ENCODE results near the gene MGAT2.
"Not testable (repeated sequence)": the region's sequence is repeated elsewhere in the genome, so short reads cannot be mapped to it uniquely, and the experiment has no call there.

Gene MGAT2

GRCh38 chr14:49589387-49589786 lies 31.2 kb upstream of the MGAT2 start:
- in situ Hi-C loops (cut with MboI; ENCODE audit: low sequenced_read_pairs), result no loop called here
- H3K4me1 ChIP-seq, result no peaks in the 10 kb centered on the region
- no peaks in the 10 kb centered on the region for H3K27me3 ChIP-seq (ENCODE audit: low read depth)
- no peak overlapping the region for H3K4me3 ChIP-seq
- DNase-seq (ENCODE audit: low spot score in 2 of 2), result no peak
- peaks cover 15% of the 10 kb centered on the region for H3K36me3 ChIP-seq (replicated peaks)
- no peaks in the 10 kb centered on the region for H3K9me3 ChIP-seq

GRCh38 chr14:49593016-49593415 lies 27.6 kb upstream of the MGAT2 start:
- H3K36me3 ChIP-seq (replicated peaks), result no peaks in the 10 kb centered on the region
- H3K9me3 ChIP-seq, result no peaks in the 10 kb centered on the region
- no peak overlapping the region for H3K4me3 ChIP-seq
- DNase-seq (ENCODE audit: low spot score in 2 of 2), result no peak
- no peaks in the 10 kb centered on the region; the same call in 1 of the 2 replicates for H3K4me1 ChIP-seq
- in situ Hi-C loops (cut with MboI; ENCODE audit: low sequenced_read_pairs), result no loop called here
- H3K27me3 ChIP-seq (ENCODE audit: low read depth), result no peaks in the 10 kb centered on the region

GRCh38 chr14:49594347-49595091 lies 26.1 kb upstream of the MGAT2 start:
- in situ Hi-C loops (cut with MboI; ENCODE audit: low sequenced_read_pairs), result no loop called here
- DNase-seq (ENCODE audit: low spot score in 2 of 2), result no peak
- Histone ChIP-seq H3K36me3 (replicated peaks) (no peaks in the 10 kb centered on the region; the same call in 1 of the 2 replicates), H3K9me3 (no peaks in the 10 kb centered on the region), H3K4me3 (no peak overlapping the region), H3K27me3 (ENCODE audit: low read depth) (no peaks in the 10 kb centered on the region), H3K4me1 (no peaks in the 10 kb centered on the region; the same call in 1 of the 2 replicates)

GRCh38 chr14:49598189-49598484 lies 22.5 kb upstream of the MGAT2 start:
- in situ Hi-C loops (cut with MboI; ENCODE audit: low sequenced_read_pairs), result no loop called here
- H3K36me3 ChIP-seq (replicated peaks), result peaks cover 10% of the 10 kb centered on the region
- H3K4me1 ChIP-seq, result peaks cover 8% of the 10 kb centered on the region; the same call in 1 of the 2 replicates
- peak in 1 of 2 experiments; percentile 46 for DNase-seq (ENCODE audit: low spot score in 2 of 2)
- no peaks in the 10 kb centered on the region for H3K9me3 ChIP-seq
- H3K27me3 ChIP-seq (ENCODE audit: low read depth), result no peaks in the 10 kb centered on the region
- peak overlapping the region; percentile 72 for H3K4me3 ChIP-seq

GRCh38 chr14:49598485-49599300 lies 21.9 kb upstream of the MGAT2 start, which contains the start of gene LRR1:
Gene LRR1, plus strand, starts transcription at chr14:49598940. Its CDS starts 81 bp downstream, at chr14:49599021.
- Histone ChIP-seq H3K36me3 (replicated peaks) (peaks cover 12% of the 10 kb centered on the region), H3K27me3 (ENCODE audit: low read depth) (no peaks in the 10 kb centered on the region), H3K4me3 (peak within 1 kb of the TSS; percentile 72), H3K9me3 (no peaks in the 10 kb centered on the region), H3K4me1 (peaks cover 8% of the 10 kb centered on the region; the same call in 1 of the 2 replicates)
- in situ Hi-C loops (cut with MboI; ENCODE audit: low sequenced_read_pairs), result no loop called here
- peak; percentile 54 to 89 for DNase-seq (ENCODE audit: low spot score in 2 of 2)

- peaks cover 3% of the 10 kb centered on the region; the same call in 1 of the 2 replicates for H3K4me1 ChIP-seq
These were observed 13.0 kb upstream of the MGAT2 start for GRCh38 chr14:49607583-49607982.

GRCh38 chr14:49612251-49612650 lies 8.3 kb upstream of the MGAT2 start:
- H3K4me1 ChIP-seq, result peaks cover 3% of the 10 kb centered on the region
- H3K9me3 ChIP-seq, result no peaks in the 10 kb centered on the region
- in situ Hi-C loops (cut with MboI; ENCODE audit: low sequenced_read_pairs), result no loop called here
- DNase-seq (ENCODE audit: low spot score in 2 of 2), result no peak
- peaks cover 28% of the 10 kb centered on the region for H3K36me3 ChIP-seq (replicated peaks)
- H3K4me3 ChIP-seq, result no peak overlapping the region
- H3K27me3 ChIP-seq (ENCODE audit: low read depth), result no peaks in the 10 kb centered on the region

More at GRCh38 chr14:49607583-49607982, 13.0 kb upstream of the MGAT2 start:
- Histone ChIP-seq H3K36me3 (replicated peaks) (peaks cover 46% of the 10 kb centered on the region), H3K4me3 (no peak overlapping the region), H3K9me3 (no peaks in the 10 kb centered on the region), H3K27me3 (ENCODE audit: low read depth) (no peaks in the 10 kb centered on the region)
- in situ Hi-C loops (cut with MboI; ENCODE audit: low sequenced_read_pairs), result no loop called here
- DNase-seq (ENCODE audit: low spot score in 2 of 2), result no peak

- no peak for DNase-seq (ENCODE audit: low spot score in 2 of 2)
- no peaks in the 10 kb centered on the region for H3K27me3 ChIP-seq (ENCODE audit: low read depth)
- peaks cover 27% of the 10 kb centered on the region for H3K36me3 ChIP-seq (replicated peaks)
These were observed 7.9 kb upstream of the MGAT2 start for GRCh38 chr14:49612671-49613070.

GRCh38 chr14:49614196-49614595 lies 6.4 kb upstream of the MGAT2 start:
- no peaks in the 10 kb centered on the region for H3K9me3 ChIP-seq
- no peak overlapping the region for H3K4me3 ChIP-seq
- in situ Hi-C loops (cut with MboI; ENCODE audit: low sequenced_read_pairs), result no loop called here
- peaks cover 12% of the 10 kb centered on the region for H3K4me1 ChIP-seq
- H3K36me3 ChIP-seq (replicated peaks), result peaks cover 37% of the 10 kb centered on the region
- no peak for DNase-seq (ENCODE audit: low spot score in 2 of 2)
- H3K27me3 ChIP-seq (ENCODE audit: low read depth), result no peaks in the 10 kb centered on the region

More at GRCh38 chr14:49612671-49613070, 7.9 kb upstream of the MGAT2 start:
- H3K4me1 ChIP-seq, result peaks cover 6% of the 10 kb centered on the region
- in situ Hi-C loops (cut with MboI; ENCODE audit: low sequenced_read_pairs), result no loop called here
- H3K4me3 ChIP-seq, result no peak overlapping the region
- no peaks in the 10 kb centered on the region for H3K9me3 ChIP-seq

- no peaks in the 10 kb centered on the region for H3K9me3 ChIP-seq
- in situ Hi-C loops (cut with MboI; ENCODE audit: low sequenced_read_pairs), result no loop called here
- no peak overlapping the region for H3K4me3 ChIP-seq
- H3K27me3 ChIP-seq (ENCODE audit: low read depth), result no peaks in the 10 kb centered on the region
- peaks cover 36% of the 10 kb centered on the region for H3K36me3 ChIP-seq (replicated peaks)
- peaks cover 12% of the 10 kb centered on the region for H3K4me1 ChIP-seq
- DNase-seq (ENCODE audit: low spot score in 2 of 2), result no peak
These were observed 4.8 kb upstream of the MGAT2 start for GRCh38 chr14:49615776-49616175.

- no peak for DNase-seq (ENCODE audit: low spot score in 2 of 2)
- H3K9me3 ChIP-seq, result no peaks in the 10 kb centered on the region
- in situ Hi-C loops (cut with MboI; ENCODE audit: low sequenced_read_pairs), result no loop called here
- H3K36me3 ChIP-seq (replicated peaks), result peaks cover 32% of the 10 kb centered on the region
- H3K4me3 ChIP-seq, result no peak overlapping the region
- H3K27me3 ChIP-seq (ENCODE audit: low read depth), result no peaks in the 10 kb centered on the region
- peaks cover 9% of the 10 kb centered on the region for H3K4me1 ChIP-seq
These were observed 2.6 kb upstream of the MGAT2 start for GRCh38 chr14:49617852-49618519.

GRCh38 chr14:49619273-49619672 lies 1.3 kb upstream of the MGAT2 start:
- H3K9me3 ChIP-seq; in situ Hi-C loops (cut with MboI; ENCODE audit: low sequenced_read_pairs); H3K27me3 ChIP-seq (ENCODE audit: low read depth); DNase-seq (ENCODE audit: low spot score in 2 of 2): not testable (repeated sequence)
- Histone ChIP-seq H3K4me1 (peaks cover 12% of the 10 kb centered on the region), H3K4me3 (peak overlapping the region; percentile 83), H3K36me3 (replicated peaks) (peaks cover 31% of the 10 kb centered on the region)

- H3K27me3 ChIP-seq (ENCODE audit: low read depth), result no peaks in the 10 kb centered on the region
- peaks cover 12% of the 10 kb centered on the region for H3K4me1 ChIP-seq
- DNase-seq (ENCODE audit: low spot score in 2 of 2), result peak in 1 of 2 experiments; percentile 32
- no peaks in the 10 kb centered on the region for H3K9me3 ChIP-seq
- peaks cover 26% of the 10 kb centered on the region for H3K36me3 ChIP-seq (replicated peaks)
- in situ Hi-C loops (cut with MboI; ENCODE audit: low sequenced_read_pairs), result no loop called here
- H3K4me3 ChIP-seq, result peak overlapping the region; percentile 83
These were observed 869 bp upstream of the MGAT2 start for GRCh38 chr14:49619730-49620129.

All from HAP-1 (cell line).